HG03469 (cell line): ENCODE measurements around the gene TPPP3.

ENCODE experiments used
- ATAC-seq: cut with Tn5 transposase; IDR thresholded peaks from one replicate; pipeline ENCODE4 v1.9.1; 2021; ENCODE audit warnings: mild to moderate bottlenecking, moderate library complexity, moderate number of reproducible peaks; ENCODE audit not compliant: unreplicated experiment

TPPP3 gene

GRCh38 chr16:67350324-67350723 is 43.0 kb downstream of the TPPP3 start:
- ATAC-seq: no peak

DNA sequence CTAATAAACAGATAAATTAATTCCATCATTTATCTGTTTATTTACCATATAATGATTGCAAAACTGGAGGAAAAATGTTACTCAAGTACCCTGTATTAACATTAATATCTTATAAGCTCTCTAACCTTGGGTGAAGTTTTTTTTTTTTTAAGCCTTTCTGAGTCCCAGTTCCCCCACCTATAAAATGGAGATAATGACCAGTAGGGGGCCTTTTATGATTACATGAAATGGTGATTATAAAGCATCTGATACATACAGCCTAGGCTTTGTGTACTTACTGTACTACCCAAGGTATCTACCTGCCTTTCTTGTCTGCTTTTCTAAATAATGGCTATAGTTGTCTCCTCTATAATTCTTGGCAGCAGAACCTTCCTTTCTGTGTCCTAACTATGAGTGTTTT is 44.1 kb downstream of the TPPP3 start:
- ATAC-seq: no peak

- no peak for ATAC-seq
Measured at GRCh38 chr16:67346341-67346740, 47.0 kb downstream of the TPPP3 start.

- no peak for ATAC-seq
Measured at GRCh38 chr16:67345401-67345800, 47.9 kb downstream of the TPPP3 start.

- no peak for ATAC-seq
Measured at GRCh38 chr16:67342616-67343015, 50.7 kb downstream of the TPPP3 start.

DNA sequence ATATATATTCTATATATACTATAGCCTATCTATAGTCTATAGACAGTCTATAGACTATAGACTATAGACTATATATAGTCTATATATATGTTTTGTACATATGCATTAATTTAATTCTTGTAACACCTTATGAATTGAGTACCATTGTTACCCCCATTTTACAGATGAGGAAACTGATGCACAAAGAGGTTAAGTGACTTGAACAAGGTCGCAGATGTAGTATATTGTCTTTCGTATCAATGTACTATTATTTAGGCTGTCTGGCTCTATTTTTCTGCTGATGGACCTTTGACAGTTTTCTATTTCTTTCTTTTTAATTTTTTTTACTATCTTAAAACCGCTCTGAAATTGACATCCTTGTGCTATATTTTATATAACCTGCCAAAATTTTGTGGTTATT is 52.0 kb downstream of the TPPP3 start:
- ATAC-seq: no peak
